Gastrocnemius medialis (tissue), 4 donors: ENCODE measurements around the gene PLA2G4F.

Experiments used
- CTCF ChIP-seq, 5 experiments: fragments of 450-650 bp in 3 of 5; fragments of 200-600 bp in 2 of 5; sonication (generic) in 2 of 5; IDR thresholded peaks in 4 of 5; conservative IDR thresholded peaks in 1 of 5; 1 replicate in 4 of 5; 2 replicates in 1 of 5; pipeline ENCODE4 v1.5.1; 2016 to 2019; ENCODE audit warnings: antibody characterized with exemption in 5 of 5, mild to moderate bottlenecking in 3 of 5, moderate library complexity in 3 of 5
- POLR2A ChIP-seq, 2 donors: fragments of 450-650 bp; IDR thresholded peaks; one replicate each; pipeline ENCODE4 v1.6.1; 2017; ENCODE audit warnings: antibody characterized with exemption in 2 of 2, mild to moderate bottlenecking in 2 of 2, moderate library complexity in 2 of 2

GRCh38 chr15:42141246-42141645 lies 15.2 kb downstream of the PLA2G4F start:
- TF ChIP-seq POLR2A (IDR thresholded peaks at IDR 0.05) = no peak
- no peak for TF ChIP-seq CTCF (IDR thresholded peaks at IDR 0.05 in 4 of 5, conservative IDR thresholded peaks at IDR 0.05 in 1 of 5)
